ENCODE measurements around the gene LASP1. TPM values are rescaled to one million over a fixed set of nuclear protein-coding genes. Genes with fewer than 3 reads are reported as not detected.

The LASP1 gene
- polyA plus RNA-seq, 1 of the 3 experiments (the other 2 are of a cell fraction): 102 TPM

DNA sequence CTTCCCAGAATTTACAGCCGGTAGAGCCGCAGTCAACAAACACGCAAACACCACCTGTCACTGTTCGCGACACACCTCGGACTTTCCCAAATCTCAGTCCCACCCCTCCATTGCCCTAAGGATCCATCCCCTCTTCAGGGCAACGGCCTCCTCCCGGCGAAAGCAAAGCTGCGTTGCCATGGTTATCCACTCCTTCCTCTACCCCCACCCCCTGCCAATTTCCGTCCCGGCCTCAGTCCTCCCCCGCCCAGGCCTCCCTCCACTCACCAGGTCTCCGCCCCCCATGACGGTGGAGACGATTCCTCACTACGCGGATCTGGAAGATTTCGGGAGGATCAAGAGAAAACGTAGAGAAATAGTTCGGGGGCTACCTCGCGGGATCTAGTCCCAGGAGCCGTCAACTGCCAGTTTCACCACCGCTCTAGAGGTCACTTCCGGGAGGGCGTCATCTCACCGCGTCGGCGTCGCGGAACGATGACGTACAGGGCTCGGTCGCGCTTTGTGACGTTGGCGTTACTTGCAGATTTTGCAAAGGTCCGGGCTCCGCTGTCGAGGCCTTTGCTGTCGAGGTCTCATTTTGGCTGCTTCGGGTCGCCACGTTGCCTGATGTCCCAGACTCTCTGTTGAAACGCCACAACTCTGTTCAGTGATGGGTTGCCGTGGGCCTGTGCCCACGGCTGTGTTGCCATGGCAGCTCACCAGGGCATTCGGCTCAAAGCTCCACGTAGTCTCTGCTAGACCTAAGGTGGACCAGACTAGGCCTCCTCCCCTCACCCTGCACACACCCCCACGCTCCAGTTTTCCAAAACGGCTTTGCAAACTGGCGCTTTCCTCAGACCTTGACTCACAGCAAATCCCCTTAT lies 44.7 kb upstream of the LASP1 start, which contains the start of gene CWC25:
CWC25 (minus strand) TSS at position 423 of the 863 bp plus-strand sequence; CDS start at position 285, 138 bp downstream.
- Histone ChIP-seq H3K4me1 (ENCODE audit: control insufficient read depth in 1 of 2, insufficient read depth in 2 of 2, low read depth in 1 of 2, low read length in 1 of 2) (peaks cover 5 to 15% of the 10 kb centered on the region in 2 experiments; a peak in 1 of 4 replicates), H3K79me2 (ENCODE audit: insufficient read depth) (peaks cover 48% of the 10 kb centered on the region), H4K20me1 (ENCODE audit: insufficient read depth) (no peaks in the 10 kb centered on the region), H3K27me3 (ENCODE audit: insufficient read depth) (no peaks in the 10 kb centered on the region), H3F3A (replicated peaks; ENCODE audit: insufficient read depth) (peaks cover 13% of the 10 kb centered on the region), H3K27ac (ENCODE audit: low read depth in 2 of 2, low read length in 1 of 2) (peak within 1 kb of the TSS; percentile 94 to 97), H2AFZ (ENCODE audit: low read depth) (peak within 1 kb of the TSS; percentile 87), H3K9me2 (no peaks in the 10 kb centered on the region), H3K4me2 (peak within 1 kb of the TSS; percentile 88), H3K4me3 (ENCODE audit: low read depth in 2 of 2, low read length in 1 of 2) (peak within 1 kb of the TSS; percentile 73 to 94), H3K36me3 (replicated peaks in 1 of 2; ENCODE audit: control insufficient read depth in 1 of 2, insufficient read depth in 2 of 2, low read length in 1 of 2) (peaks cover 5 to 8% of the 10 kb centered on the region in 2 experiments), H3K9ac (peak within 1 kb of the TSS; percentile 91), H3K9me3 (no peaks in the 10 kb centered on the region)
- POLR2A ChIA-PET: interaction anchor here (0.8 to 2.1 kb wide), 2 partner anchors 29 to 44 kb away, joined by 4 to 16 read pairs; partner anchors contain the start of genes LASP1 and RPL23
- peak; percentile 90 for DNase-seq
- 2% methylated on average over 29 of the region's 55 CpGs for WGBS (ENCODE audit: low lambda C conversion rate)
- CTCF ChIA-PET: interaction anchor here (0.6 to 1.2 kb wide), 3 partner anchors 44 to 316 kb away, joined by 3 to 4 read pairs (median 3); no protein-coding TSS in a partner anchor
- TF ChIP-seq, protein P1, sequence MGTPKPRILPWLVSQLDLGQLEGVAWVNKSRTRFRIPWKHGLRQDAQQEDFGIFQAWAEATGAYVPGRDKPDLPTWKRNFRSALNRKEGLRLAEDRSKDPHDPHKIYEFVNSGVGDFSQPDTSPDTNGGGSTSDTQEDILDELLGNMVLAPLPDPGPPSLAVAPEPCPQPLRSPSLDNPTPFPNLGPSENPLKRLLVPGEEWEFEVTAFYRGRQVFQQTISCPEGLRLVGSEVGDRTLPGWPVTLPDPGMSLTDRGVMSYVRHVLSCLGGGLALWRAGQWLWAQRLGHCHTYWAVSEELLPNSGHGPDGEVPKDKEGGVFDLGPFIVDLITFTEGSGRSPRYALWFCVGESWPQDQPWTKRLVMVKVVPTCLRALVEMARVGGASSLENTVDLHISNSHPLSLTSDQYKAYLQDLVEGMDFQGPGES (IDR thresholded peaks at IDR 0.05; ENCODE audit: low read depth, low read length): no peak
- TF ChIP-seq, protein P2, sequence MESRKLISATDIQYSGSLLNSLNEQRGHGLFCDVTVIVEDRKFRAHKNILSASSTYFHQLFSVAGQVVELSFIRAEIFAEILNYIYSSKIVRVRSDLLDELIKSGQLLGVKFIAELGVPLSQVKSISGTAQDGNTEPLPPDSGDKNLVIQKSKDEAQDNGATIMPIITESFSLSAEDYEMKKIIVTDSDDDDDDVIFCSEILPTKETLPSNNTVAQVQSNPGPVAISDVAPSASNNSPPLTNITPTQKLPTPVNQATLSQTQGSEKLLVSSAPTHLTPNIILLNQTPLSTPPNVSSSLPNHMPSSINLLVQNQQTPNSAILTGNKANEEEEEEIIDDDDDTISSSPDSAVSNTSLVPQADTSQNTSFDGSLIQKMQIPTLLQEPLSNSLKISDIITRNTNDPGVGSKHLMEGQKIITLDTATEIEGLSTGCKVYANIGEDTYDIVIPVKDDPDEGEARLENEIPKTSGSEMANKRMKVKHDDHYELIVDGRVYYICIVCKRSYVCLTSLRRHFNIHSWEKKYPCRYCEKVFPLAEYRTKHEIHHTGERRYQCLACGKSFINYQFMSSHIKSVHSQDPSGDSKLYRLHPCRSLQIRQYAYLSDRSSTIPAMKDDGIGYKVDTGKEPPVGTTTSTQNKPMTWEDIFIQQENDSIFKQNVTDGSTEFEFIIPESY (IDR thresholded peaks at IDR 0.05; ENCODE audit: borderline replicate concordance, low read depth): peak; percentile 81; the same call in 1 of the 2 replicates
- TF ChIP-seq NRF1 (IDR thresholded peaks at IDR 0.05; ENCODE audit: low read depth, low read length) (no peak), RFX5 (IDR thresholded peaks at IDR 0.05; ENCODE audit: low read length) (no peak), TEAD4 (IDR thresholded peaks at IDR 0.05; ENCODE audit: borderline replicate concordance, insufficient read depth) (no peak), EP300 (IDR thresholded peaks at IDR 0.05; ENCODE audit: borderline replicate concordance in 1 of 2, low read depth in 1 of 2, low read length in 1 of 2) (peak in 1 of 2 experiments; percentile 31; a peak in 1 of 4 replicates), EZH2phosphoT487 (IDR thresholded peaks at IDR 0.05; ENCODE audit: borderline replicate concordance, low read depth) (no peak), SIN3A (IDR thresholded peaks at IDR 0.05; ENCODE audit: borderline replicate concordance, low read depth, low read length) (peak; percentile 85), TCF12 (IDR thresholded peaks at IDR 0.05) (peak; percentile 11; the same call in 1 of the 2 replicates), YY1 (IDR thresholded peaks at IDR 0.05; ENCODE audit: low read depth) (no peak; the same call in 1 of the 2 replicates), GATA2 (CRISPR knock-in tag; IDR thresholded peaks at IDR 0.05) (no peak), JUND (IDR thresholded peaks at IDR 0.05) (no peak), RXRA (IDR thresholded peaks at IDR 0.05; ENCODE audit: borderline replicate concordance, low read depth) (no peak), POLR2AphosphoS5 (IDR thresholded peaks at IDR 0.05; ENCODE audit: low read depth, low read length) (peak; percentile 90), MXI1 (IDR thresholded peaks at IDR 0.05; ENCODE audit: low read depth, low read length) (peak; percentile 71), MEF2A (IDR thresholded peaks at IDR 0.05; ENCODE audit: borderline replicate concordance, low read depth) (no peak), NFIC (IDR thresholded peaks at IDR 0.05; ENCODE audit: borderline replicate concordance) (no peak), FOXM1 (IDR thresholded peaks at IDR 0.05; ENCODE audit: low read depth) (no peak), RAD21 (IDR thresholded peaks at IDR 0.05; ENCODE audit: low read length) (no peak), CHD2 (IDR thresholded peaks at IDR 0.05; ENCODE audit: low read length, partially characterized antibody) (peak; percentile 95), FOSL2 (IDR thresholded peaks at IDR 0.05; ENCODE audit: borderline replicate concordance, low read depth) (no peak), SMC3 (IDR thresholded peaks at IDR 0.05; ENCODE audit: low read depth, low read length) (no peak), RCOR1 (IDR thresholded peaks at IDR 0.05; ENCODE audit: low read length) (no peak)
- TF ChIP-seq, protein P3, sequence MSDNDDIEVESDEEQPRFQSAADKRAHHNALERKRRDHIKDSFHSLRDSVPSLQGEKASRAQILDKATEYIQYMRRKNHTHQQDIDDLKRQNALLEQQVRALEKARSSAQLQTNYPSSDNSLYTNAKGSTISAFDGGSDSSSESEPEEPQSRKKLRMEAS (IDR thresholded peaks at IDR 0.05; ENCODE audit: low read depth): peak; percentile 95
- TF ChIP-seq, protein P4, sequence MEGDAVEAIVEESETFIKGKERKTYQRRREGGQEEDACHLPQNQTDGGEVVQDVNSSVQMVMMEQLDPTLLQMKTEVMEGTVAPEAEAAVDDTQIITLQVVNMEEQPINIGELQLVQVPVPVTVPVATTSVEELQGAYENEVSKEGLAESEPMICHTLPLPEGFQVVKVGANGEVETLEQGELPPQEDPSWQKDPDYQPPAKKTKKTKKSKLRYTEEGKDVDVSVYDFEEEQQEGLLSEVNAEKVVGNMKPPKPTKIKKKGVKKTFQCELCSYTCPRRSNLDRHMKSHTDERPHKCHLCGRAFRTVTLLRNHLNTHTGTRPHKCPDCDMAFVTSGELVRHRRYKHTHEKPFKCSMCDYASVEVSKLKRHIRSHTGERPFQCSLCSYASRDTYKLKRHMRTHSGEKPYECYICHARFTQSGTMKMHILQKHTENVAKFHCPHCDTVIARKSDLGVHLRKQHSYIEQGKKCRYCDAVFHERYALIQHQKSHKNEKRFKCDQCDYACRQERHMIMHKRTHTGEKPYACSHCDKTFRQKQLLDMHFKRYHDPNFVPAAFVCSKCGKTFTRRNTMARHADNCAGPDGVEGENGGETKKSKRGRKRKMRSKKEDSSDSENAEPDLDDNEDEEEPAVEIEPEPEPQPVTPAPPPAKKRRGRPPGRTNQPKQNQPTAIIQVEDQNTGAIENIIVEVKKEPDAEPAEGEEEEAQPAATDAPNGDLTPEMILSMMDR (IDR thresholded peaks at IDR 0.05): no peak
- TF ChIP-seq, protein P5, sequence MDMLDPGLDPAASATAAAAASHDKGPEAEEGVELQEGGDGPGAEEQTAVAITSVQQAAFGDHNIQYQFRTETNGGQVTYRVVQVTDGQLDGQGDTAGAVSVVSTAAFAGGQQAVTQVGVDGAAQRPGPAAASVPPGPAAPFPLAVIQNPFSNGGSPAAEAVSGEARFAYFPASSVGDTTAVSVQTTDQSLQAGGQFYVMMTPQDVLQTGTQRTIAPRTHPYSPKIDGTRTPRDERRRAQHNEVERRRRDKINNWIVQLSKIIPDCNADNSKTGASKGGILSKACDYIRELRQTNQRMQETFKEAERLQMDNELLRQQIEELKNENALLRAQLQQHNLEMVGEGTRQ (IDR thresholded peaks at IDR 0.05; ENCODE audit: borderline replicate concordance, low read depth, low read length): no peak

All from SK-N-SH (cell line).